Measurements from ENCODE around the gene AMPD1.

AMPD1 gene

DNA sequence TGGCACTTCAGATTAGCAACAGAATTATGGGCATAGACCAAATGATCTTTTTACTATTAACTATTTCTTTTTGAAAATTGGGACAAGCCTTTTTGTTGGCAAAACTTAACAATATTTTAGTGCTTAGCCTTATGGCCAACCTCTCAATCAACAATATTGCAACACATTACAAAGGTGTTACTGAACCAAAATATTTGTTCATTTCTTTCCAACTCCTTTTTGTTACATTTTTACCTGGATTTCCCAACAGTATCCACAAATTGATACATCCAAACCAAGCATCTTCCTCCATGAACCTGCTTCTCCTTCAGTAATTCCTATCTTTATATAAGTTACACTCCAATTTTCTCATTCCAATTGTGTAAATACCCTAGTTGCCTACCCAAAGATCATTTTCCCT, 1.5 kb upstream of the AMPD1 start:
- DNase-seq: no peak

DNA sequence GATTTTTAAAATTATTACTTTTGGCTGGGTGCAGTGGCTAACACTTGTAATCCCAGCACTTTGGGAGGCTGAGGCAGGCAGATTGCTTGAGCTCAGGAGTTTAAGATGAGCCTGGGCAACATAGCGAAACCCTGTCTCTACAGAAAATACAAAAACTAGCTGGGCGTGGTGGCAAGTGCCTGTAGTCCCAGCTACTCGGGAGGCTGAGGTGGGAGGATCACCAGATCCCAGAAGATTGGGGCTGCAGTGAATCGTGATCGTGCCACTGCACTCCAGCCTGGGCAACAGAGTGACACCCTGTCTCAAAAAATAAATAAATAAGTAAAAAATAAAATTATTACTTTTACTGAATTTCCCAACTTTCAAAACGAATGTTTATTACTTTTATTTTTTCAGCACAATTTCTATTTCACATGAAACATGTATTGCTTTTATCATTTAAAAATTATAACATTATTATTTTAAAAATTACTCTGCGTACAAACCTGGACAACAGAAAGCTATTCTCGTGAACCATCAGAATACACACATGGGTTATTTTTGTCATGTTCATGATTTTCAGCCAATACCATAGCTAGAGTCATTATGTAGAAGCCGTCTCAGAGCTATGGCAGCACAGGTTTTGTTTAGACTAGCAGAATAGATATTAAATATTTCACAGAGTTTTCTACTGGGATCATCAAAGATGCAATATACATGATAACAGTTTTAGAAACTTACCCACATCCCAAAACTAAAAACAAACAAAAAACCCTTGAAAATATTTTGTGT, 621 bp downstream of the AMPD1 start:
- DNase-seq: no peak

DNA sequence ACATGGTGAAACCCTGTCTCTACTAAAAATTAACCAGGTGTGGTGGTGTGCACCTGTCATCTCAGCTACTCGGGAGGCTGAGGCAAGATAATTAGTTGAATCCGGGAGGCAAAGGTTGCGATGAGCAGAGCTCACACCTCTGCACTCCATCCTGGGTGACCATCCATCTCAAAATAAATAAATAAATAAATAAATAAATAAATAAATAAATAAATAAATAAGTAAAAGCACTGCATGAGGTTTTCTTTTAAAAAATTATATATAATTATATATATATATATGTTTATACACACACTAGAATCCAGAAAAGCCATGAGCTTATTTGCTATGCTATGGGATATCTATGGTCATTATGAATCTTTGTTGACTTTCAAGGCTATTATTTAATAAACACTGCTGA, 2.4 kb downstream of the AMPD1 start:
- no peak for DNase-seq

DNA sequence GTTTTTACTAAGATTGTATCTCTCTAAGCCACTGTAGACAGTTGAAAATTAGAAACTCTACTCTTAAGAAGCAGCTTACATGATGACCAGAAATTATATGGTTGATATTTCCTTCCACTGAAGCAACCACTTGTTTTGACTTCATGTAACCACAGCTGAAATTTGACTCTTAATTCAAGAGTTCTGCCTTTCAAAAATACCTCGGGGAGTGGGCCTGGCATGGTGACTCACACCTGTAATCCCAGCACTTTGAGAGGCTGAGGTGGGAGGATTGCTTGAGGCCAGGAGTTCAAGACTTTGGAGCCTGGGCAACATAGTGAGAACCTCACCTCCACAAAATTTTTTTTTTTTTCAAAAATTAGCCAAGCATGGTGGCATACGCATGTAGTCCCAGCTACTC, 4.3 kb downstream of the AMPD1 start:
- DNase-seq: no peak

DNA sequence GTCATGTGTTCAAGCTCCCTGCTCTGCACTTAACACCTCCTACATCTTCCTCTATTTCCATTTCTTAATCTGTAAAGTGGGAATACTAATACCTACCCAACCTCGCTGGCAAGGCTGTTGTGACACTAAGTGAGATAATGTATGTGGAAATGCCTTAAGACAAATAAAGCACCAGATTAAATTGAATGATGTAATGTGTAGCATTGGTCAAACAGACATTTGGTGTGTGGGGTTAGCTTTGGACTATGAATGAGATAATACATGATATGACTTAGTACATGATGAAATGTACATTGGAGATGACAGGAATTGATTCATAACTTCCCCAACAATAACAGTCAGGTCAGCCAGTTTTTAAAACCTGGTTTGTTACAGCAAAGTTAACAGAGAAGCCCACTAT, 5.2 kb downstream of the AMPD1 start:
- no peak for DNase-seq

DNA sequence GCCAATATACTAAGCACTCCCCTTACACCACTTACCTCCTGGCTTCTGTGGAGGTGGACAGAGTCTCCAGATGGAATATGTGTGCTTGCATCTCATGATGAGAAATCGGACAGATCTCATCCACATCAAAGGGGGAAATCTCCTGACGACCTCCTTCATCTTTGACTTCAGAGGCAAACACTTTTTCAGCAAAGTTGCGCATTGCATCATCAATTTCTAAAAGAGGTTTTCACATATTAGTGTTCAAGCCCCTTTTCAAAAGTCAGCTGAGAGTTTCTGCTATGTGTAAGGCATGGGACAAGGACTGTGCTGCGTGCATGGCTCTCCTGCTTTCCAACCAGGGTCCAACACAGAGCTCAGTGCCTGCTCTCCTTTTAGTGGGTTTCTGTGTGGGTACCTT, 6.8 kb downstream of the AMPD1 start:
- no peak for DNase-seq

DNA sequence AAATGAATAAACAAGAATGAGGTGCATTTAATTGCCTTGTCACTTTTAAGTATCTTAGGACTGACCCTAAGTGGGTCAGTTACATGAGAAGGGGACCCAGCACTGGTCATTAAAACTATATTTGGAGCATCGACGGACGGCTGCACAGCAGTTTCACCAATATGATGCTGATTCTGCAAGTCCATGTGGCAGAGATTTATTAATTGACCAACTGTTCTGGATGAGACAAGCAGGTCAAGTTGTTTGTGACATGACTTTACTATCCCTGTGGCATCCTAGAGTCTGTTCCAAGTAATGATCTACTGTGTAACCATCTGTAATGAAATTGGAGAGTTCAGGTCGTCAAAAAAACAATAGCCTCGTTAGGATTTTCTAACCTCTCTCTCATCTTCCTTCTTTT, 9.5 kb downstream of the AMPD1 start:
- DNase-seq: no peak

DNA sequence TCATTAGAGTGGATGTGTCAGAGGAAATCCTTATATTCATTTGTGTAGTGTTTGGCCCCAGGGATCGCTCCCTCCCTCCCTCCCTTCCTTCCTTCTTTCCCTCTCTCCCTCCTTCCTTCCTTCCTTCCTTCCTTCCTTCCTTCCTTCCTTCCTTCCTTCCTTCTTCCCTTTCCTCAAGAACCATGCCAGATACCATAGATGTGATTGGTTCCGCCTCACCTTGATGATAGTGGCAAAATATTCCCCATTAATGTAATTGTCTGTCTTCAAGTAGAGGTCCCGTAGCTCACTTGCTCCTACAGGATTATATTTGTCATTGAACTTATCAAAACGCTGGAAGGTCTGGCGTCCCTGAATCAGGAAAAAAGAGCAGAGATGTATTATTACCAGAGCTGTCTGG, 17.7 kb downstream of the AMPD1 start:
- DNase-seq: no peak

DNA sequence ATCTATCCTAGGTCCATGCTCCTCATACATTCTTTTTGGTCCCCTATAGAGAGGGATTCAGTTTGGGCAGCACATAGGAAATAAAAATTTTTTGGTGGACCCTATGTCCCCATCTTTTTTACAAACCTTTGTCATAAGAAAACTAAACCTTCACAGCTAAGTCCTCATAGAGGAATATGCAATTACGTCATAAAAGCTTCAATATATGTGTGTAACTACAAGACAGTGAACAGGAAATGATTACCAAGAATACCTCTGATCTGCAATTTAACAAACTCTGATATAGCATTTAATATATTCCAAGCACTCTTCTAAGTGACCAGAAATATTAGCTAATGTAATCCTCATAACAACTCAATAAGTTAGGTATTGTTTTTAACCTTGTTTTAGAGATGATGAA, 19.2 kb downstream of the AMPD1 start:
- DNase-seq: no peak

DNA sequence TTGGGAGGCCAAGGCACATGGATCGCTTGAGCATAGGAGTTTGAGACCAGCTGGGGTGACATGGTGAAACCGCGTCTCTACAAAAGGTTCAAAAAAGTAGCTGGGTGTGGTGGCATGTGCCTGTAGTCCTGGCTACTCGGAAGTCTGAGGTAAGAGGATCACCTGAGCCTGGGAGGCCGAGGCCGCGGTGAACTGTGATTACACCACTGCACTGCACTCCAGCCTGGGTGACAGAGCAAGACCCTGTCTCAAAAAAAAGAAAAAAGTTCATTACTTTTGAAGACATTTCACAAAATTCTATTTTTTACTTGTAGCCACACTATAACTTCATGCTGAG, 23.4 kb downstream of the AMPD1 start:
- no peak for DNase-seq

DNA sequence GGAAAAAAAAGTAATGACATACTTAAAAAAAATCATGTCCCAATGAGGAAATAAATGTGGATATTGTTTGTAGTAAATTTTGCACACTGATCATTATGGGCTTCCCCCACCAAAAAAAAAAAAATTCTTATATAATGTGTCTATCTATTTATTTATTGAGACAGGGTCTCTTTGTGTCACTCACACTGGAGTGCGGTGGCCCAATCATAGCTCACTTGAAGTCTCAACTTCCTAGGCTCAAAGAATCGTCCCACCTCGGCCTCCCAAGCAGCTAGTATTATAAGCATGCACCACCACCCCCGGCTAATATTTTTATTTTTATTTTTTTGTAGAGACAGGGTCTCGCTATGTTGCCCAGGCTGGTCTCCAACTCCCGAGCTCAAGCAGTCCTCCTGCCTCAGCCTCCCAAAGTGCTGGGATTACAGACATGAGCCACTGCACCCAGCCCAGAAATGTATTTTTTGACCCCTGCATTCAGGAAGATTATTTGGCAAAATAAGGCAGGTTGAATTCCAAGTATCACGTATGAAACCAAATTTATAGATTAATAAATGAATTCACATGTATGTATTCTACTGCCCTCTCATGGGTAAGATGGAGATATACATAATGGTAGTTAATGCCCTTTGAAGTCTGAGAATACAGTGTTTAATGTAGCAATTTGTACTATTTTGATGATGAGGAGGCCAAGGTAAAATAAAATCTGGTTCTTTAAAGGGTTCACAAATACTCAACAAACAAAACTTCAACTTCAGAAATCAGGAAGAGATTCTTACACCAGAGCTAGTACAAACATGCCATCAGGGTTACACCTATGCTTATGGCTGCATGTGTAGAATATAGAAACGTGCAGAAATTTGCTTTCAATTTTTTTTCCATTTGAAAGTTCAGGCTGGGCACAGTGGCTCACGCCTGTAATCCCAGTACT, 24.1 kb downstream of the AMPD1 start:
- no peak for DNase-seq

DNA sequence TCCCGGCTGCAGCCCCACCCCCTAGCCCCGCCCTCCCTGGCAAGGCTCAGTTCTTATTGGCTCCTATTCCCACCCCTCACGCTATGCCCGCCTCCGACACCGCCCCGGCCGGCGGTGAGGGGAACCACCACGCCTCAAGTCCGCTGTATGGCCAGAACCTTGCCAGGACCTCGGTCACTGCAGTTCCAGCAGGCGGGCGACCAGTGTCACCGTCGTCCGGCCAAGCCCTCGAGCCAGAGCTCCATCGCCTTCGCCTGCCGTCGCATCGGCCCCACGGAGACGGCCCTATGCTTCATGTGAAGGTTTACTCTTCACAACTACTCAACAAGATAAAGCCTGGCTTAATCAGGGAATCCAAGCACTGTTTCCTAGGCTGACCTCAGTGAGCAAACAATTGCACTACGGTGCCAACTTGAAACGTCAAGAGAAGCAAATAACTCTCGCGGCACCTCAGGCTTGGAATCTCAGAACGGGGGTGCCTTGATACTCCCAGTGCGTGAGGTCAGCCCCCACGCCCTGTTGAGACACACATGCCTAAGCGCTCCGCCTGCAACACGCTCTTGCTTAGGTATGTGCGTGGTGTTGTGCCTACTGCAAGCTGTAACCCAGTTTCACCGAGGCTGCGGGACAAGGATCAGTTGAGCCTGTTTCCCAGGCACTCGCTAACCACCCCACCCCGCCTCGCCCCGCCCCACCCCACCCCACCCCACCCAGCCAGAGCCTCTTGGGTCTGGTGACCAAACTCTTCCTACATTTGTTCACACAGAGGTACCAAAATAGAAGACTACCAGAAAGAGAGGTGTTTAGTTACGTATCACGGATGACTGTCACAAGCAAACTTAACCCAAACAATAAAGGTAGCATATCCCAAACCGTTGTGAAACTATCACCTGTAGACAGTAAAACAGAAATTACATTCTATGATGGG, 25.0 kb downstream of the AMPD1 start:
- DNase-seq: peak; percentile 83 to 84

DNA sequence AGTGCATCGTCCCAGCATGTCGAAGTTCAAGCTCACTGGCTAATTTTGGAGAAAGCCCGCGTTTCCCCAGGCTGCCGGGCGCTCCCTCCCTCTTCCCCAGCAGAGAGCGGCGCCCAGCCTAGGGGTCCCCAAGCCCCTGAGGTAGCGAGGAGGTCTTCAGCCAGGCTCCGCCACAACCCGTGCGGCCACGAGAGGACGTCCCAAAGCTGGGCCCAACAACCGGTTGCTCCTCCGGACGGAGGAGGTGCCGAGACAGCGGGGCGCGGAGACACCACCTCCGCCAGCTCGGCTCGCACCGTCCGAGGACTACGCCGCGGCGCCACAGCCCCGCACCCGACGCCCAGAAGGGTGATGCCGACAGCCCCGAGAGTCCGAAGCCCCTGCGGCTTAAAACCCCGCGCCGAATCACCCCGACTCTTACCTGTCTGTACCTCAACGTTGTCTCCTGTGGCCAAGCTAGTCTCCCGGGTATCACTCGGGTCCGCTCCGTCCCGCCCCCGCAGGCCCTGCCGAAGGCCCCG, 25.7 kb downstream of the AMPD1 start, which contains the start of gene DENND2C:
Gene DENND2C, minus strand, starts transcription at position 488 of the 521 bp plus-strand sequence. CDS start 44,065 bp downstream, outside the sequence.
- DNase-seq: no peak

DNA sequence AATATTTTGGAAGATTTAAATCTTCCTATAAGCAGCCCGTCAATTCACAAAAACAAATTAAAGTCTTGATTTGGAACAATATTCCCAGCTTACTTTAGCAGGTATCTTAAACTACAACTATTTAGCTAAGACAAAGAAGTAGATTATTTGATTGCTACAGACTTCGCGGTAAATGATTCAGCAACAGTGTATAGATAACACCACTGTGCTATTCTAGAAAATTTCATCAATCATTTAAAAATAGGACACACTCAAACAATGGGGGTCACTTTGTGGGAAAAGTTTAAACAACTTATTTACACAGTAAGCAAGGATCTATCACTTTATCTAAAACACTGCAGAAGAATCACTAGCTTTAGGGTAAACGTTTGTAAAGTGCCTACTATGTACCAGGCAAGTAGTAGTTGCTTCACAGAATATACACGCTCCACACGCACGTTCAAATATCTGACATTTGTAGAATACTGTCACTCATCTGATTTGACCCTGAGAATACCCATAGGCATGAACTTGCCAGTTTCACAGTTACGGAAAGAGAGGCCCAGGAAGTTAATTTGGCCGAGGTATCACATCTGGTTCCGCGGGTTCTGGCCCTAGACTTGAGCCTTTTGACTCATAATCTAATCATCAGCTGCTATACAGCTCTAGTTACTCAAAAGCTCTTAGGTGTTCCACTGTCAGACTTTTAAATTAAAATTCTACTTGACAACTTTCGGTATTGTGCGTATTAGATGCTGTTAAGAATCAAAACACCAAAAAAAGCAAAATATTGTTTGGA, 26.4 kb downstream of the AMPD1 start:
- no peak for DNase-seq

DNA sequence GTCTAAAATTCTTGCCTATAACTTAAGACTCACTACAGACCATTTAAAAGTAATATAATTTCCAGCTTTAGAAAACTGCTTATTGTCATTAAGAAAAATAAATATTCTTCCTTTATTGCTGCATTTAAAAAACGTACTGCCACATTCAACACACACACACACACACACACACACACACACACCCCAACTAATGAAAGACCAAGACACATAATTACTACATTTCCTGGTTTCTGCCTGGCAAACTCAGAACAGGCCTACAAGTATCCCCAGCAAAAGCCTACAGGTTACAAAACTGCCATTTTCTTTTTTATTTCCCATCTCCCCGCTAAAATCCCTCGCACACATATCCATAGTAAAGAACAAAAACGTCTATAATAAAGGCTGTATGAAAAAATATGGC, 27.0 kb downstream of the AMPD1 start:
- no peak for DNase-seq

DNA sequence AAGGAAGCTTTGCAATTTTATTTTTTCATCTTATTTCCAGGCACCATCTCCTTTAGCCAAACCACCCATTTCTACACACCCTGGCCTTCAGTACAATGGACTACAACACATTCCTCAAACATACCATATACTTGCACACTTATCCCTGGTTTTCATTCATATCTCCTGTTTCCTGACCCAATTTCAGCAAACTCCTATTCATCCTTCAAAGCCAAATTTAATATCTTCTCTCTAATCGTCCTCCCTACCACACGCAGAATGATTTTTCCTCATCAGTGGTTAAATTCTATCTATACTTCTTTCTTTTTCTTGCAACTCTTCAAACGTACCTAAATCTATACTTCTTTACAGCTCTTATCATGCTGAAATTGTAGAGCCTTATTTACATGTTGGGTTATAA, 28.4 kb downstream of the AMPD1 start:
- DNase-seq: no peak

DNA sequence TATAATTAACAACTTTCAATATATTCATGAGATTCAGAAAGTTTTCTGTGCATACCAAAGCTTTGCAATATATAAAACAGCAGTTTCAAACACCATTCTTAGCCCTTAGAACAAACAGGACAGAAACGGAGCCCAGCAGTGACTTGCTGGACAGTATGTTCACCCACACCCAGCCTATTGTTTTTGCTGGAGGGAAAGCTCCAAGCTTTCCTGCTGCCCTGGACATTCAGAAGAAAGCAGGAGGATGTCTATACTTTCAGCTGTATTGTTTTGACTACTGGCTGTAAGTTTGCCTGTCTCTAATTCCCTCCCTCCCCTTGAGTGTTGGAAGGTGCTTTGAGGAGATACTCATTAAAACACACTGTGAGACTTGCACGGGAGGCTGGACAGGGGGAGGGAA, 35.1 kb downstream of the AMPD1 start:
- DNase-seq: no peak

DNA sequence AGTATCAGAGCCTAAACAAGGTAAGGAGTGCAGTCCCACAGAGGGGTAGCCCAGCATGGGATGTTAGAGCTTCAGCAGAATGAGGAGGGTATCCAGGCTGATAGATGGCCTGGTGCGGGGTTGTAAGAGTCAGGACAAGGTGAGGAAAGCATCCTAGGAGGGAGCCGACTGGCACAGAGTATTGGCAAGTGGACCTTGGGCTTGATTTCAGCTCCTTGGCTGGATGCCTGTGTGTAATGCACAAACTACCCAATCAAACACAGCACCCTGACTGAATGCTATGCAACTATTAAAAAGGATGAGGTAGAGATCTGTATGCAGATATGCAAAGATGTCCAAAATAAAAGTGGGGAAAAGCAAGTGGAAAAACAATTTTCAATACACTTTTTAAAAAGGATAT, 43.5 kb downstream of the AMPD1 start:
- no peak for DNase-seq

DNA sequence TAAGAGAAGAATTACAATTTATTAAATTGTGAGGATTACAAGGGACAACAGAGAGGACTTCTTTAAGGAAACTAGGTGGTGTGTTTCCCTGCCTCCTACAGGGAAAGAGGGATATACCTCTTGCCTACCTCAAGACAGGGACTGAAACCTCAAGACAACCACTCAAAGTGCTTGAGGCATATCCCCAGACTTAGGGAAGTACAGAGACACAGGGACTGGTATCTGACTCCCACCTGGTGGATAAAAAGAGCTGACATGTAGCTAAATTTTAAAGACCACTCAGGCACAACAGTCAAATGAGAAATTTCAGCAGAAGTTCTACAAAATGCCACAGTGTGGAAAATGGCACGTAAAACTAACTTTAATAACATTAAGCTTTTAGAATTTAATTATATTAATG, 46.8 kb downstream of the AMPD1 start:
- no peak for DNase-seq

DNA sequence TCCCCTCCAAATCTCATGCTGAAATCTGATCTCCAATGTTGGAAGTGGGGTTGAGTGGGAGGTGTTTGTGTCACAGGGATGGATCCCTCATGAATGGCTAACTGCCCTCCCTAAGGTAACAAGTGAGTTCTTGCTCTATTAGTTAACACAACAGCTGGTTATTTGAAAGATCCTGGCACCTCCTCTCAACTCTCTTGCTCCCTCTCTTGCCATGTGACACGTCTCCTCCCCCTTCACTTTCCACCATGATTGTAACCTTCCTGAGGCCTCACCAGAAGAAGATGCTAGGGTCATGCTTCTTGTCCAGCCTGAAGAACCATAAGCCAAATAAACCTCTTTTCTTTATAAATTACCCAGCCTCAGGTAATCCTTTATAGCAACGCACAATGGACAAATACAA, 54.0 kb downstream of the AMPD1 start:
- no peak for DNase-seq

DNA sequence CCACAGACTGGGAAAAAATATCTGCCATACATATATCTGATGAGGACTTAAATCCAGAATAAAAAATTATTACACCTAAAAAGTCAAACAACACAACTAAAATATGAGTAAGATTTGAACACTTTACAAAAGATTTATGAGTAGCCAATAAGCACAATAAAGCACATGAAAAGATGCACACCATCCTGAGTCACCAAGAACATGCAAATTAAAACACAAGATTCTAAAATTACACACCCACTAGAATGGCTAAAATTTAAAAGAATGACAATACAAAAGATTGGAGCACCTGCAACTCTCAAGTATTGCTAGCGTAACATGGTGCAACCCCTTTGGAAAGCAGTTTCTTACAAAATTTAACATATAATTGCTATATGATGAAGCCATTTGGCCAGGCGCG, 56.4 kb downstream of the AMPD1 start:
- no peak for DNase-seq

DNA sequence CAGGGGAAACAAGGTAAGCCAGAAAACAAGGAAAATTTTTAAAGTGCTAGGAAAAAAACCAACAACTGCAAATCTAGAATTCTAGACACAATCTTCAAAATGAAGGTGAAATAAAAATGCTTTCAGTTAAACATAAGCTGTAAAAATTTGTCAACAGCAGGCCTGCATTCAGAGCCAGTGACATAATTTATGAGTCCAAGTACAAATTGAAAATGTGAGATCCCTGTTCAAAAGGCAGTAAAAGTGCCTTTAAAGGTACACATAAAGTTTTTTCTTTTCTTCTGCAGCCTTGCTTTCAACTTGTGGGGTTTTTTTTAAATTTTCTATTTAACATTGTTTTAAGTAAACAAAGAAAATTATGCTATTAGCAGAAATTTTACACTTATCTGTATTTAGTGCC, 62.9 kb downstream of the AMPD1 start:
- no peak for DNase-seq

Measured in activated CD4-positive, alpha-beta T cell treated with anti-CD3 and anti-CD28 coated beads for 4 hours (primary cell).